ENCODE results near the gene ENPP1.

DNA sequence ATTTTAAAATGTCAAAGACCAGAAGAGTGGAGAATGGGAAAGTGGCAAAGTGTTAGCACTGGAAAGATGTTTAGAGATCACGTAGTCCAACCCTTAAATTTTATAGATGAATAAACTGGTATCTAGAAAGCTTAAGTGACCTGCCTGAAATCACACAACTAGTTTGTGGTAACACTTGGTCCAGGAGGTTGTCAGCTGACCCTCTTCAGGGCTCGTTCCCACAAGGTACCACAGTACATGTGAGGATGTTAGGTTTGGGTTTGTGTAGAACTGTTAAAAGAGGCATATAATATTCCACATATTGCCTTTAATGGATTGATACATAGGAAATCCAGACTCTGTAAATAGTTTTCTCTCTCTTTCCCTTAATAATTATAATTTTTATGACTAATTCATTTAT, 39.1 kb downstream of the ENPP1 start:
- TF ChIP-seq CTCF (IDR thresholded peaks at IDR 0.05) (no peak), POLR2A (IDR thresholded peaks at IDR 0.05) (no peak)
